Measurements from ENCODE around the gene CCNL2.

CCNL2 gene

GRCh38 chr1:1360506-1361169 lies 38.5 kb downstream of the CCNL2 start:
- Histone ChIP-seq H2BK15ac (ENCODE audit: low read depth, poor library complexity, severe bottlenecking) (peak overlapping the region; percentile 100), H3K4me2 (ENCODE audit: low read length, poor library complexity, severe bottlenecking) (peak overlapping the region; percentile 39), H3K4me3 (ENCODE audit: insufficient read depth in 1 of 2, low read depth in 1 of 2, low read length in 2 of 2) (peak overlapping the region in 1 of 2 experiments; percentile 62), H2AFZ (ENCODE audit: low read depth, low read length) (no peak overlapping the region), H3K27me3 (ENCODE audit: control insufficient read depth in 1 of 2, insufficient read depth in 1 of 2, low read length in 2 of 2) (no peaks in the 10 kb centered on the region), H3K9me3 (ENCODE audit: control insufficient read depth, low read length) (no peaks in the 10 kb centered on the region), H3K4ac (ENCODE audit: low read depth in 1 of 2, low read length in 2 of 2) (peak overlapping the region; percentile 5 to 61), H2AK5ac (ENCODE audit: low read length, severe bottlenecking) (peak overlapping the region; percentile 89), H2BK12ac (ENCODE audit: low read length in 2 of 2) (peak overlapping the region; percentile 92 to 100), H3K36me3 (ENCODE audit: control insufficient read depth in 1 of 2, insufficient read depth in 2 of 2, low read depth in 1 of 2, low read length in 2 of 2) (peaks cover 0 to 4% of the 10 kb centered on the region in 2 experiments), H3K27ac (ENCODE audit: low read length, poor library complexity, severe bottlenecking) (peak overlapping the region; percentile 98), H3K79me1 (replicated peaks; ENCODE audit: low read length, poor library complexity, severe bottlenecking) (no peaks in the 10 kb centered on the region), H2BK120ac (ENCODE audit: low read depth, low read length) (peak overlapping the region; percentile 100), H2BK5ac (ENCODE audit: low read depth, low read length, poor library complexity, severe bottlenecking) (peak overlapping the region; percentile 92), H3K14ac (ENCODE audit: low read length in 2 of 2) (peak overlapping the region in 1 of 2 experiments; percentile 64), H3K23ac (ENCODE audit: low read length in 2 of 2) (no peak overlapping the region), H3K9ac (ENCODE audit: low read length) (peak overlapping the region; percentile 97), H3K4me1 (ENCODE audit: control insufficient read depth, insufficient read depth, low read depth, low read length) (peaks cover 50% of the 10 kb centered on the region), H4K8ac (ENCODE audit: low read length) (peak overlapping the region; percentile 69), H3K18ac (ENCODE audit: low read depth in 1 of 2, low read length in 2 of 2) (peak overlapping the region; percentile 95 to 99), H4K91ac (ENCODE audit: low read length) (peak overlapping the region; percentile 99)
- DNase-seq, result peak; percentile 94
- 54% methylated on average over 20 of the region's 20 CpGs for WGBS

- Histone ChIP-seq H2AFZ (ENCODE audit: low read depth, low read length) (no peak overlapping the region), H3K4me3 (ENCODE audit: insufficient read depth in 1 of 2, low read depth in 1 of 2, low read length in 2 of 2) (peak overlapping the region in 1 of 2 experiments; percentile 93), H3K4ac (ENCODE audit: low read depth in 1 of 2, low read length in 2 of 2) (peak overlapping the region; percentile 93 to 100), H2BK120ac (ENCODE audit: low read depth, low read length) (peak overlapping the region; percentile 100), H2BK12ac (ENCODE audit: low read length in 2 of 2) (peak overlapping the region; percentile 92 to 100), H4K91ac (ENCODE audit: low read length) (peak overlapping the region; percentile 100), H3K9me3 (ENCODE audit: control insufficient read depth, low read length) (no peaks in the 10 kb centered on the region), H2BK5ac (ENCODE audit: low read depth, low read length, poor library complexity, severe bottlenecking) (peak overlapping the region; percentile 92), H3K18ac (ENCODE audit: low read depth in 1 of 2, low read length in 2 of 2) (peak overlapping the region; percentile 95 to 99), H3K9ac (ENCODE audit: low read length) (peak overlapping the region; percentile 97), H3K27me3 (ENCODE audit: control insufficient read depth in 1 of 2, insufficient read depth in 1 of 2, low read length in 2 of 2) (no peaks in the 10 kb centered on the region), H3K23ac (ENCODE audit: low read length in 2 of 2) (peak overlapping the region in 1 of 2 experiments; percentile 67), H3K36me3 (ENCODE audit: control insufficient read depth in 1 of 2, insufficient read depth in 2 of 2, low read depth in 1 of 2, low read length in 2 of 2) (peaks cover 0 to 12% of the 10 kb centered on the region in 2 experiments), H4K8ac (ENCODE audit: low read length) (peak overlapping the region; percentile 99), H3K4me2 (ENCODE audit: low read length, poor library complexity, severe bottlenecking) (peak overlapping the region; percentile 41), H2BK15ac (ENCODE audit: low read depth, poor library complexity, severe bottlenecking) (peak overlapping the region; percentile 100), H3K79me1 (replicated peaks; ENCODE audit: low read length, poor library complexity, severe bottlenecking) (no peaks in the 10 kb centered on the region), H3K27ac (ENCODE audit: low read length, poor library complexity, severe bottlenecking) (peak overlapping the region; percentile 98), H3K14ac (ENCODE audit: low read length in 2 of 2) (peak overlapping the region; percentile 47 to 76), H2AK5ac (ENCODE audit: low read length, severe bottlenecking) (peak overlapping the region; percentile 99), H3K4me1 (ENCODE audit: control insufficient read depth, insufficient read depth, low read depth, low read length) (peaks cover 57% of the 10 kb centered on the region)
- WGBS, result 52% methylated on average over 25 of the region's 28 CpGs
- DNase-seq, result peak; percentile 67
Observed at GRCh38 chr1:1359664-1360468, 39.3 kb downstream of the CCNL2 start.

GRCh38 chr1:1359308-1359663 lies 39.8 kb downstream of the CCNL2 start:
- DNase-seq, result peak; percentile 84
- Histone ChIP-seq H3K79me1 (replicated peaks; ENCODE audit: low read length, poor library complexity, severe bottlenecking) (no peaks in the 10 kb centered on the region), H2BK120ac (ENCODE audit: low read depth, low read length) (peak overlapping the region; percentile 100), H3K4me3 (ENCODE audit: insufficient read depth in 1 of 2, low read depth in 1 of 2, low read length in 2 of 2) (peak overlapping the region in 1 of 2 experiments; percentile 93), H3K9ac (ENCODE audit: low read length) (peak overlapping the region; percentile 97), H2AK5ac (ENCODE audit: low read length, severe bottlenecking) (peak overlapping the region; percentile 55), H3K18ac (ENCODE audit: low read depth in 1 of 2, low read length in 2 of 2) (peak overlapping the region; percentile 99), H3K23ac (ENCODE audit: low read length in 2 of 2) (peak overlapping the region in 1 of 2 experiments; percentile 67), H3K27me3 (ENCODE audit: control insufficient read depth in 1 of 2, insufficient read depth in 1 of 2, low read length in 2 of 2) (no peaks in the 10 kb centered on the region), H3K9me3 (ENCODE audit: control insufficient read depth, low read length) (no peaks in the 10 kb centered on the region), H4K8ac (ENCODE audit: low read length) (peak overlapping the region; percentile 99), H3K4me2 (ENCODE audit: low read length, poor library complexity, severe bottlenecking) (peak overlapping the region; percentile 48), H2BK15ac (ENCODE audit: low read depth, poor library complexity, severe bottlenecking) (peak overlapping the region; percentile 100), H2BK12ac (ENCODE audit: low read length in 2 of 2) (peak overlapping the region; percentile 92 to 100), H3K4ac (ENCODE audit: low read depth in 1 of 2, low read length in 2 of 2) (peak overlapping the region; percentile 93 to 100), H4K91ac (ENCODE audit: low read length) (peak overlapping the region; percentile 100), H3K27ac (ENCODE audit: low read length, poor library complexity, severe bottlenecking) (peak overlapping the region; percentile 98), H2BK5ac (ENCODE audit: low read depth, low read length, poor library complexity, severe bottlenecking) (peak overlapping the region; percentile 92), H2AFZ (ENCODE audit: low read depth, low read length) (no peak overlapping the region), H3K36me3 (ENCODE audit: control insufficient read depth in 1 of 2, insufficient read depth in 2 of 2, low read depth in 1 of 2, low read length in 2 of 2) (peaks cover 5 to 18% of the 10 kb centered on the region in 2 experiments), H3K14ac (ENCODE audit: low read length in 2 of 2) (peak overlapping the region in 1 of 2 experiments; percentile 82), H3K4me1 (ENCODE audit: control insufficient read depth, insufficient read depth, low read depth, low read length) (peaks cover 63% of the 10 kb centered on the region)
- 36% methylated on average over 6 of the region's 6 CpGs for WGBS

Measured in mesenchymal stem cell (in vitro differentiated cells and primary cell).